NCI-H1105 (cell line): ENCODE data around the gene LIN7C.
"Not testable (repeated sequence)": the region's sequence is repeated elsewhere in the genome, so short reads cannot be mapped to it uniquely, and the experiment has no call there.

Experiments
- DNase-seq: peaks from one replicate; lab custom pipeline; 2025; lab: John Stamatoyannopoulos, UW

LIN7C gene

DNA sequence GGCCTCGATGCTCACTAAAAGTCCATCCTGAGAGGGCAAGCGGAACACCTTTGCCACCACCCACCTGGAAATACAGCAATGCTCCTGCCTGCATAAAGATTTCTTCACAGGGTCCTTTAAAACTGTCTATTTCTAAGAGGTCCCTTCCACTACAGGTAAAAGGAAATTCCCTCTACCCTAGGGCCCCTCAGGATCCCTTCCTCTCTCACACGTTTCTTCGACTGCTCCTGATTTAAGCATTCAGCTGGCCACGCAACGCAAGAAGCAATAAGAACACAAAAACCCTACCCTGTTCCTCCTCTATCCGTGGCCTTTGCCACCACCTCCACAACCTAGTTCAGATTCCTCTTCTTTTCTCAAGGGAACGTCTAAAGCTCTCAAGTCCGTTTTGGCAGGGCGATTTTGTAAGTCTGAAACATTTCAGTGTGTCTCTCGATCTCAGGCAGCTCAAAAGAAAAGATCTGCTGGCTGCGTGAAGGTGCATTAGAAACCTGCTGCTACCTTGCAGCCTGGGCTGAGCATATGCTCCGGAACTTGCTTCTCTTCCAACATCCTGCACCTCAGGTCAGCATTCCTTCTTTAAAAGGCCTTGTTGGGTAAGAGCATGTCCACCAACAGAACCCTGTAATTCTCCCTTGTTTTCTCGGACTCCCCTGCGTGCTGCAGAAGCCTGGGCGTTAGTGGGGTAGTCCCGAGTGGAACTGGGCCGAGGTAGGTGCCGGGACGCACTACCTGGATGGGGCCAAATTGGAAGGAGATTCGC is 35.6 kb downstream of the LIN7C start:
- DNase-seq, result no peak

- DNase-seq, result no peak
Observed at GRCh38 chr11:27470166-27470565, 36.4 kb downstream of the LIN7C start.

DNA sequence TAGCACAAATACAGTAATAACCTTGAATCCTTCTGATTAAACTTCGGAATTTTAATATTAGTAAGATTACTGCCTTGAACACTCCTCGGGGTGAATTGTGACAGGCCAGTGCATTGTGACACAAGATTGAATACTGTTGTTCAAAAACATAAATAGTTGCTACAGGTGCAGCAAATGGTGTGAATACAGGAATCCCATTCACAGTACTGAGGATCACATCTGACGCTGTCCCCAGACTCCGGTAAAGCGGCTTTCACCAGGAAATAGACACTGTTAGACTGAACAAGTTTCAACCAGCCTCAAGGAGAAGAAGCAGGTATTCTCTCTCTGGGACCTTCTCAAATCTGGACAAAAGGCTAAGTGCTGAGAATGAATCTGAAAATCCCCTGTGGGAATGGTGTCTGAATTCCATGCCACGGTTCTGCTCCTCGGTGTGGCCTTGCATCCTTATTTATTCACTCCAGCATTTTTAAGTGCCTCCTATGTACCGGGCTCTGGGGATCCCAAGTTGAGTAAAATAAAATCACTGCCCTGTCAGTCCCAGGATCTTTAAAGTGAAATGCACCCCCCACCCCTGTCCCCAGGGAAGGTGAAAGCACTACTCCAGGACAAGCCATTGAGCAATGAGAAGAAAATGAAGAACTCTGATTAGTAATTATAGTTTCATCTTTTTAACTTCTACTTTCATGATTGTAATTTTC is 37.4 kb downstream of the LIN7C start:
- DNase-seq, result no peak

- no peak for DNase-seq
Observed at GRCh38 chr11:27468209-27468994, 38.2 kb downstream of the LIN7C start.

GRCh38 chr11:27467181-27467913 is 39.2 kb downstream of the LIN7C start:
- DNase-seq, result no peak

DNA sequence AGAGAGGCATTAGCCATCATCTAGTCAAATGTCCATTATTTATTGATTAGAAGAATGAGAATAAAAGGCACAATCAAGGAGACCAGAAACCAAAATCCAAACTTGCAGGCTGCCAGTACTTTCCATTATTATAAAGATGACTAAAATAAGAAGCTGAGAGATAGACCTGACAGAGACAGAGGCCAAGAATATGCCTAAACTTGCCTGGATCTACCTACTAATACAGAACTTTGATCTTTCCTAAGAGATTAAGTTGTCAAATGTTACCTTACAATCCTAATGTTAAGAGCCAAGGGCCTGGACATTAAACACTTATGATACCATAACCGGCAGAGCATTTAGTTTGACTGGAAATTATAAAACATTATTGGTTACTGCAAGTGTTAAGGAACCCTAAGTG is 40.2 kb downstream of the LIN7C start:
- no peak for DNase-seq

- no peak for DNase-seq
Observed at GRCh38 chr11:27465629-27466028, 40.9 kb downstream of the LIN7C start.

- no peak for DNase-seq
Observed at GRCh38 chr11:27464909-27465308, 41.7 kb downstream of the LIN7C start.

- no peak for DNase-seq
Observed at GRCh38 chr11:27464289-27464696, 42.3 kb downstream of the LIN7C start.

GRCh38 chr11:27462543-27462942 is 44.0 kb downstream of the LIN7C start:
- DNase-seq, result no peak

- DNase-seq, result no peak
Observed at GRCh38 chr11:27460158-27460978, 46.2 kb downstream of the LIN7C start.

GRCh38 chr11:27459191-27459590 is 47.4 kb downstream of the LIN7C start:
- no peak for DNase-seq

GRCh38 chr11:27458182-27458581 is 48.4 kb downstream of the LIN7C start:
- no peak for DNase-seq

GRCh38 chr11:27456795-27457329 is 49.7 kb downstream of the LIN7C start:
- DNase-seq, result no peak

DNA sequence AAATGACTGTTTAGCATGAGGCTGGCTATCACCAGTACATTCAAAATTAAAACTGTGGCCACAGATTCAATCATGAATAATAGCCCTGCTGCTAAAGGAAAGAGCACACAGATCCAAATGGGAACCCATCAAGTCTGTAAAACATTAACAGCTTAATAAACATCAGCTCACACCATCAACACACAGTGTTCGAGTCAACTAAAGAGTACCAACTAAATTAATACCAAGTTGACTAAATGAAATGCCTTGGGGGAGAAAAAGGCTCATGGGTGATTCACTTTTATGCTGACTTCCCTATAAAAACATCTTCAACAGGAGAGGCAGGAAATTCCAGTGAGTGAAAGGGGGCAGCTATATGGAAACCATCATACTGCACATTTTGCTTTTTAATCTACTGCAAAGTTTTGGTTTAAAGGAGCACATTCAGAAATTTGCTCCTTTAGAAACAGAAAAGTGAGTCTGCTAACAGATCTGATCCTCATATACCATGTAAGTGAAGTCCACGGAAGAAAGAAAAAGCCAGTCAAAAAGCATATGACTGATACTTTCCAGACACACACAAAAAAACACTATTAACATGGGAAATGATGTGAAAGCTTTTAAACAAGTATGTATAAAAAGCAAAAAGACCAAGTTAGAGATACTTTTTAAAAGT is 50.3 kb downstream of the LIN7C start:
- DNase-seq, result no peak

GRCh38 chr11:27455667-27456066 is 50.9 kb downstream of the LIN7C start:
- no peak for DNase-seq

DNA sequence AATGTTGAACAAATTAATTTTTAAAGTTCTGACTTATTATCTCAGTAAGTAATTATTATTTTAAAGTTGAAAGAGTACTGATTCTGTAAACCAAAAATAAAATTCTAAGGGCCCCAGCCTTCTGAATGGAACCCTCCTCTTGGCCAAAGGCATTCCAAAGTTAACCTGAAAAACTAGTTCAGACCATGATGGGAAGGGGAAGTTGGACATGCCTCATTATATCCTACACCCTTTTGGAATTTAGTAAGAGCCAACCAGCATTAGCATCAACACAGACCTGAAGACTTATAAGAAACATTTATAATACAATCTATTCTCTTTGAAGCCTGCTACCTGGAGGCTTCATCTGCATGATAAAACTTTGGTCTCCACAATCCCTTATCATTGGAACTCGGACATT is 52.9 kb downstream of the LIN7C start:
- DNase-seq, result no peak

DNA sequence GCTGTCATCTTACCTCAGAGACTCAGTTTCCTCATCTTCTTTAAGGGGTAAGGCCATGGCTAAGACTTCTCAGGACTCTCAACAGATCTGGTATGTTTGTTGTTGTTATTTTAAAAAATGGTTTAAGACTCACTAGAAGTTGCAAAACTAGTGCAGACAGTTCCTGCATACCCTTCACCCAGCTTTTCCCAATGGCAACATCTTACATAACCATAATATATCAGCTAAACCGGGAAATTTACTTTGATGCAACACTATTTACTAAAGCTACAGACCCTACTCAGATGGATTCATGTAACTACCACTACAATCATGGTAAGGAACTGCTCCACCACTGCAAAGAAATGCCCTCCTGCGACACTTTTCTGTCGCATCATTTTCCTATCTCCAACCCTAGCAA is 54.4 kb downstream of the LIN7C start:
- no peak for DNase-seq

GRCh38 chr11:27451244-27451965 is 55.2 kb downstream of the LIN7C start:
- no peak for DNase-seq

DNA sequence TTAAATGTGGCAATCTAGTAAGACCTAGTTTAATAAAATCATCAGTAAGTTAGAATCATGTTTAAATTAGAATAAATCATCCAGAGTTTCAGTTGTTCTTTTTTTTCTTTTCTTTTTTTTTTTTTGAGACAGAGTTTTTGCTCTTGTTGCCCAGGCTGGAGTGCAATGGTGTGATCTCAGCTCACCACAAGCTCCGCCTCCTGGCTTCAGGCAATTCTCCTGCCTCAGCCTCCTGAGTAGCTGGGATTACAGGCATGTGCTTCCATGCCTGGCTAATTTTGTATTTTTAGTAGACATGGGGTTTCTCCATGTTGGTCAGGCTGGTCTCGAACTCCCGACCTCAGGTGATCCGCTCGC is 58.4 kb downstream of the LIN7C start:
- not testable (repeated sequence) for DNase-seq
